H1 (cell line): ENCODE measurements around the gene CDYL2. TPM values are rescaled to one million over a fixed set of nuclear protein-coding genes. Genes with fewer than 3 reads are reported as not detected.

Experiments
- CTCF ChIA-PET: fragments of 300-600 bp; sonication (Branson Sonifier 250); formaldehyde crosslinking; loops from one replicate; lab custom pipeline; 2021; ENCODE audit not compliant: partially characterized antibody; lab: Charles Lee
- POLR2A ChIA-PET: fragments of 300-600 bp; sonication (Branson Sonifier 250); formaldehyde crosslinking; loops from one replicate; lab custom pipeline; 2021; ENCODE audit warnings: inconsistent platforms; ENCODE audit not compliant: partially characterized antibody; lab: Charles Lee
- DNase-seq, 2 experiments: peaks; one replicate each; pipeline versions ENCODE4 v3.0.0 to v3.0.0-alpha.2; 2010 to 2022; ENCODE audit warnings: low spot score in 2 of 2, low read depth in 1 of 2, mixed read lengths in 1 of 2
- FAIRE-seq: peaks from 2 replicates; lab custom pipeline; 2011; peaks lifted over from hg19 to GRCh38; lab: Jason Lieb, UNC
- H2AFZ ChIP-seq: 2 replicates; pipeline ENCODE4 v1.8.1; 2012; ENCODE audit warnings: low read length, inconsistent platforms
- H2AK5ac ChIP-seq: 2 replicates; pipeline ENCODE4 v1.6.1; 2013; ENCODE audit warnings: low read depth, low read length
- H2BK120ac ChIP-seq: replicated peaks from 2 replicates; pipeline ENCODE3; 2013; ENCODE audit warnings: low read depth, low read length, inconsistent platforms
- H2BK12ac ChIP-seq: 2 replicates; pipeline ENCODE4 v1.6.1; 2013; ENCODE audit warnings: low read depth, low read length
- H2BK15ac ChIP-seq: 2 replicates; pipeline ENCODE4 v1.6.1; 2013; ENCODE audit warnings: low read length
- H2BK20ac ChIP-seq: 2 replicates; pipeline ENCODE4 v1.6.1; 2013; ENCODE audit warnings: low read length
- H2BK5ac ChIP-seq: 2 replicates; pipeline ENCODE4 v1.6.1; 2013; ENCODE audit warnings: low read depth, low read length
- H3K14ac ChIP-seq: 2 replicates; pipeline ENCODE4 v1.6.1; 2013; ENCODE audit warnings: inconsistent platforms; ENCODE audit not compliant: insufficient read length
- H3K18ac ChIP-seq: 2 replicates; pipeline ENCODE4 v1.6.1; 2013; ENCODE audit warnings: low read length; ENCODE audit errors: extremely low read depth
- H3K23ac ChIP-seq: 2 replicates; pipeline ENCODE4 v1.6.1; 2013; ENCODE audit warnings: inconsistent platforms; ENCODE audit not compliant: insufficient read length
- H3K23me2 ChIP-seq: 2 replicates; pipeline ENCODE4 v1.6.1; 2013; ENCODE audit warnings: low read depth, low read length
- H3K27ac ChIP-seq: 2 replicates; pipeline ENCODE4 v1.6.1; 2011; ENCODE audit warnings: low read depth, low read length, inconsistent platforms
- H3K27me3 ChIP-seq, 4 experiments: replicated peaks in 1 of 4; 1 replicate in 1 of 4; 2 replicates in 3 of 4; pipeline versions ENCODE4 v1.6.1 to v1.8.1; 2011 to 2013; ENCODE audit warnings: low read length in 3 of 4, mild to moderate bottlenecking in 3 of 4, inconsistent platforms in 2 of 4, mixed read lengths in 2 of 4, moderate library complexity in 1 of 4; ENCODE audit not compliant: control insufficient read depth in 3 of 4, insufficient read depth in 3 of 4; ENCODE audit errors: extremely low read depth in 1 of 4
- H3K36me3 ChIP-seq, 4 experiments: 2 replicates each; pipeline versions ENCODE4 v1.6.1 to v1.8.1; 2011 to 2013; ENCODE audit warnings: mild to moderate bottlenecking in 4 of 4, low read length in 3 of 4, moderate library complexity in 2 of 4, control low read depth in 1 of 4, inconsistent platforms in 1 of 4; ENCODE audit not compliant: insufficient read depth in 4 of 4, control insufficient read depth in 2 of 4
- H3K4ac ChIP-seq: replicated peaks from 2 replicates; pipeline ENCODE3; 2013; ENCODE audit warnings: low read length, low read depth, mixed read lengths, inconsistent platforms; ENCODE audit not compliant: insufficient read length
- H3K4me1 ChIP-seq, 4 experiments: replicated peaks in 1 of 4; 1 replicate in 1 of 4; 2 replicates in 3 of 4; pipeline versions ENCODE4 v1.6.1 to v1.8.1; 2011 to 2013; ENCODE audit warnings: low read length in 3 of 4, inconsistent platforms in 2 of 4, mixed read lengths in 1 of 4; ENCODE audit not compliant: insufficient read depth in 4 of 4, control insufficient read depth in 3 of 4
- H3K4me2 ChIP-seq, 2 experiments: 2 replicates each; pipeline versions ENCODE4 v1.6.1 to v1.8.1; 2011 to 2013; ENCODE audit warnings: low read depth in 2 of 2, low read length in 2 of 2, control low read depth in 1 of 2, inconsistent platforms in 1 of 2, mild to moderate bottlenecking in 1 of 2; ENCODE audit not compliant: insufficient read depth in 1 of 2
- H3K4me3 ChIP-seq, 4 experiments: fragments of 200-600, 300-600 bp in 1 of 4; sonication (generic), shearing (Covaris generic), sonication (Bioruptor Twin) in 1 of 4; 2 replicates each; pipeline versions ENCODE4 v1.5.1 to v1.8.1; 2011 to 2016; ENCODE audit warnings: low read length in 4 of 4, low read depth in 3 of 4, control low read depth in 2 of 4, inconsistent platforms in 2 of 4, mild to moderate bottlenecking in 2 of 4, mixed read lengths in 1 of 4, moderate library complexity in 1 of 4; ENCODE audit not compliant: insufficient read depth in 2 of 4; ENCODE audit errors: extremely low read depth in 1 of 4
- H3K56ac ChIP-seq: replicated peaks from 2 replicates; pipeline ENCODE3; 2013; ENCODE audit warnings: low read depth, mild to moderate bottlenecking, mixed read lengths, low read length, inconsistent platforms; ENCODE audit not compliant: insufficient read length
- H3K79me1 ChIP-seq: 2 replicates; pipeline ENCODE4 v1.6.1; 2013; ENCODE audit warnings: low read depth, low read length, control low read depth
- H3K79me2 ChIP-seq, 2 experiments: 2 replicates each; pipeline versions ENCODE4 v1.6.1 to v1.8.1; 2012 to 2013; ENCODE audit warnings: low read length in 2 of 2, mild to moderate bottlenecking in 2 of 2, inconsistent platforms in 1 of 2; ENCODE audit not compliant: insufficient read depth in 2 of 2, control insufficient read depth in 1 of 2
- H3K9ac ChIP-seq, 4 experiments: replicated peaks in 1 of 4; 1 replicate in 1 of 4; 2 replicates in 3 of 4; pipeline versions ENCODE4 v1.6.1 to v1.8.1; 2011 to 2013; ENCODE audit warnings: low read depth in 3 of 4, low read length in 3 of 4, control low read depth in 2 of 4, mild to moderate bottlenecking in 2 of 4, moderate library complexity in 2 of 4, inconsistent platforms in 1 of 4; ENCODE audit errors: extremely low read depth in 1 of 4
- H3K9me3 ChIP-seq, 2 experiments: 2 replicates each; pipeline versions ENCODE4 v1.6.1 to v1.8.1; 2012 to 2013; ENCODE audit warnings: mild to moderate bottlenecking in 2 of 2, moderate library complexity in 2 of 2, control low read depth in 1 of 2, inconsistent platforms in 1 of 2, low read depth in 1 of 2, low read length in 1 of 2, mixed read lengths in 1 of 2; ENCODE audit not compliant: insufficient read depth in 2 of 2
- H4K20me1 ChIP-seq, 2 experiments: replicated peaks in 1 of 2; 2 replicates each; pipeline versions ENCODE3 to v1.8.1; 2011 to 2013; ENCODE audit warnings: inconsistent platforms in 2 of 2, low read length in 2 of 2, mild to moderate bottlenecking in 1 of 2; ENCODE audit not compliant: insufficient read depth in 2 of 2, control insufficient read depth in 1 of 2
- H4K5ac ChIP-seq: 2 replicates; pipeline ENCODE4 v1.6.1; 2013; ENCODE audit warnings: low read length, low read depth, mixed read lengths, inconsistent platforms; ENCODE audit not compliant: insufficient read length
- H4K8ac ChIP-seq: 2 replicates; pipeline ENCODE4 v1.8.0; 2013; ENCODE audit warnings: mild to moderate bottlenecking, moderate library complexity, low read length, inconsistent platforms; ENCODE audit not compliant: insufficient read depth; ENCODE audit errors: extremely low read depth
- H4K91ac ChIP-seq: replicated peaks from 2 replicates; pipeline ENCODE3; 2013; ENCODE audit warnings: low read length, mixed read lengths, inconsistent platforms; ENCODE audit not compliant: insufficient read length
- CHD2 ChIP-seq: IDR thresholded peaks from 2 replicates; pipeline ENCODE4 v1.6.1; 2012; ENCODE audit warnings: low read length, improper control_type of control experiment
- E2F6 ChIP-seq: IDR thresholded peaks from 2 replicates; pipeline ENCODE4 v1.6.1; 2012; ENCODE audit warnings: inconsistent platforms
- HDAC2 ChIP-seq, 2 experiments: fragments of 300-600 bp in 1 of 2; sonication (generic) in 1 of 2; IDR thresholded peaks; 2 replicates each; pipeline ENCODE4 v1.6.1; 2011 to 2012; ENCODE audit warnings: low read depth in 2 of 2, low read length in 2 of 2, mild to moderate bottlenecking in 2 of 2, moderate library complexity in 2 of 2, borderline replicate concordance in 1 of 2, inconsistent platforms in 1 of 2
- KDM4A ChIP-seq: IDR thresholded peaks from one replicate; pipeline ENCODE4 v1.7.1; 2012; ENCODE audit warnings: low read depth, mild to moderate bottlenecking, moderate library complexity, low read length, inconsistent platforms; ENCODE audit not compliant: severe bottlenecking
- TAF7 ChIP-seq: optimal IDR thresholded peaks from 2 replicates; pipeline ENCODE3; 2011; ENCODE audit warnings: low read depth, mild to moderate bottlenecking, inconsistent platforms, low read length, moderate library complexity, borderline replicate concordance
- TCF12 ChIP-seq: IDR thresholded peaks from 2 replicates; pipeline ENCODE4 v1.6.1; 2011; ENCODE audit warnings: low read depth, mild to moderate bottlenecking, low read length
- TEAD4 ChIP-seq: IDR thresholded peaks from 2 replicates; pipeline ENCODE4 v1.6.1; 2012; ENCODE audit warnings: low read depth, low read length, inconsistent platforms, mixed read lengths
- WGBS, 2 experiments: shearing (Covaris generic) in 1 of 2; methylation state at CpG; one replicate each; pipeline versions ENCODE4 v1.1.6 to v1.1.7; 2013 to 2015; ENCODE audit warnings: low lambda C conversion rate in 2 of 2, mixed read lengths in 2 of 2, inconsistent platforms in 1 of 2, low coverage in 1 of 2, missing lambda C conversion rate in 1 of 2; ENCODE audit not compliant: insufficient replicate concordance in 2 of 2, insufficient coverage in 1 of 2, insufficient read length in 1 of 2; ENCODE audit errors: extremely low coverage in 1 of 2, missing lambda C conversion rate in 1 of 2; 5-methylcytosine and 5-hydroxymethylcytosine counted together
- polyA plus RNA-seq, 7 experiments: library from polyadenylated mRNA; depleted of rRNA in 3 of 7; stranded (reverse) in 5 of 7; unstranded in 2 of 7; fragments of >200 nt in 5 of 7; fragments of 200-250 nt in 2 of 7; gene quantifications; 1 replicate in 5 of 7; 2 replicates in 1 of 7; 4 replicates in 1 of 7; pipeline versions ENCODE4 v1.2.1 to v1.2.3, GENCODE V29; 2011 to 2013; ENCODE audit warnings: missing spikeins in 2 of 7, mixed read lengths in 2 of 7
- total RNA-seq: library from RNA; stranded (reverse); fragmentation: NEBNext Ultra II Directional; extraction: Animal tissue kit (Norgen Biotek cat#: 25700); gene quantifications from 2 replicates; pipeline ENCODE4 v1.2.1, GENCODE V29; 2021

The CDYL2 gene
- total and polyA plus RNA-seq, 2 of the 8 experiments (the other 6 are each of a cell fraction or from before 2014, with no cell fraction given) = 0.33 to 5.3 TPM

DNA sequence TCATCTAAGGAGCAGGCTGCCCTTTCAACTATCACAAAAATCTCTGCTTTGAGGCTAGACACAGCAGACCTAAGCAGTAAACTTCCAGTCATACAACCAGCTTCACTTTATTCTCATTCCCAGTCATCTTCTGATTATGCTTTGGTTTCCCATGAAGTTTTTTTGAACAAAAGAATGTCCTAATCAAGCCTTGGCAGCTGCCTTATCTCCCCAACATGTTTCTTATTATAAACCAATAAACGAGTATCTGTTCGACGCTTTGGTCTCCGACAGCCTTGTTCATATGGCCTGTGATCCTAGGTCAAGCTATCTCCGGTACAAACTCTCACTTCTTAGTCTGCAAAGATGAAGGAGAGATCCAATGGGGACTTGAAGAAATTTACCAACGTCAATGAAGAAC is 47.4 kb upstream of the CDYL2 start:
- Histone ChIP-seq H3K4me3 (no peak overlapping the region), H3K36me3 (no peaks in the 10 kb centered on the region), H3K27me3 (no peaks in the 10 kb centered on the region), H2BK15ac (no peak overlapping the region), H3K9me3 (peaks cover 0 to 5% of the 10 kb centered on the region in 2 experiments; a peak in 2 of 4 replicates), H2AK5ac (no peak overlapping the region), H3K9ac (no peak overlapping the region), H3K79me1 (no peaks in the 10 kb centered on the region), H2BK5ac (no peak overlapping the region), H4K20me1 (no peaks in the 10 kb centered on the region), H2BK12ac (no peak overlapping the region), H3K14ac (no peak overlapping the region), H4K8ac (no peak overlapping the region), H3K18ac (no peak overlapping the region), H3K4me2 (no peak overlapping the region), H2AFZ (no peak overlapping the region), H3K56ac (no peak overlapping the region), H4K91ac (no peak overlapping the region), H3K79me2 (no peaks in the 10 kb centered on the region), H2BK20ac (no peak overlapping the region), H2BK120ac (no peak overlapping the region), H3K4me1 (no peaks in the 10 kb centered on the region), H3K23ac (no peak overlapping the region), H3K27ac (no peak overlapping the region), H3K4ac (no peak overlapping the region), H3K23me2 (no peaks in the 10 kb centered on the region), H4K5ac (no peak overlapping the region)
- FAIRE-seq (no peak), DNase-seq (no peak)
- TF ChIP-seq TCF12 = no peak
- no peak for TF ChIP-seq TEAD4
- no peak for TF ChIP-seq E2F6
- TF ChIP-seq HDAC2 (IDR thresholded peaks at IDR 0.05; ENCODE audit: borderline replicate concordance in 1 of 2, low read depth in 2 of 2, low read length in 2 of 2) = no peak
- TF ChIP-seq TAF7 = no peak
- no peak for TF ChIP-seq KDM4A
- TF ChIP-seq CHD2 = no peak
- ChIA-PET CTCF (interaction anchor here (0.7 to 1.8 kb wide), 6 partner anchors 9 to 325 kb away, joined by 3 to 7 read pairs (median 4); no protein-coding TSS in a partner anchor), POLR2A (no interaction called here)
- 90% methylated on average over 6 of the region's 6 CpGs; no CpG with 5 or more reads in 1 of the 2 experiments for WGBS, 2 experiments
